Lower leg skin (tissue), 4 donors: Measurements from ENCODE around the gene SELENOI. TPM values are rescaled to one million over a fixed set of nuclear protein-coding genes. Genes with fewer than 3 reads are reported as not detected.
A peak's percentile ranks its signal among the peaks of the same experiment; 100 is the strongest.

Source experiments
- DNase-seq, 2 donors: peaks; one replicate each; pipeline ENCODE4 v3.0.0-alpha.2; 2019; ENCODE audit warnings: low spot score in 2 of 2
- H3K4me3 ChIP-seq: fragments of 200-600 bp; sonication (generic); 2 replicates; pipeline ENCODE4 v1.5.1; 2017; ENCODE audit warnings: mild to moderate bottlenecking, low read depth; ENCODE audit not compliant: poor library complexity, severe bottlenecking
- POLR2A ChIP-seq, 2 donors: fragments of 450-650 bp; IDR thresholded peaks; one replicate each; pipeline ENCODE4 v1.6.1; 2016 to 2017; ENCODE audit warnings: antibody characterized with exemption in 2 of 2, mild to moderate bottlenecking in 1 of 2, moderate library complexity in 1 of 2
- WGBS, 2 donors: methylation state at CpG; one replicate each; pipeline ENCODE4 v1.1.5; 2018; 5-methylcytosine and 5-hydroxymethylcytosine counted together
- intact Hi-C: fragments of 100-400 bp; cut with DNase I; formaldehyde crosslinking; loops from one replicate; pipeline ENCODE4 v1.15.0; 2023; ENCODE audit warnings: low total_unique reads
- total RNA-seq, 4 donors: library from RNA; depleted of rRNA; stranded (reverse); fragments of >200 nt; gene quantifications; one replicate each; pipeline ENCODE4 v1.1.0, GENCODE V29; 2016
- TF ChIP-seq, protein P1 (sequence below), 3 donors: fragments of 450-650 bp; IDR thresholded peaks; one replicate each; pipeline ENCODE4 v1.5.1; 2016; ENCODE audit warnings: antibody characterized with exemption in 3 of 3, mild to moderate bottlenecking in 3 of 3, moderate library complexity in 2 of 3

SELENOI gene, protein sequence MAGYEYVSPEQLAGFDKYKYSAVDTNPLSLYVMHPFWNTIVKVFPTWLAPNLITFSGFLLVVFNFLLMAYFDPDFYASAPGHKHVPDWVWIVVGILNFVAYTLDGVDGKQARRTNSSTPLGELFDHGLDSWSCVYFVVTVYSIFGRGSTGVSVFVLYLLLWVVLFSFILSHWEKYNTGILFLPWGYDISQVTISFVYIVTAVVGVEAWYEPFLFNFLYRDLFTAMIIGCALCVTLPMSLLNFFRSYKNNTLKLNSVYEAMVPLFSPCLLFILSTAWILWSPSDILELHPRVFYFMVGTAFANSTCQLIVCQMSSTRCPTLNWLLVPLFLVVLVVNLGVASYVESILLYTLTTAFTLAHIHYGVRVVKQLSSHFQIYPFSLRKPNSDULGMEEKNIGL
- total RNA-seq = 10 to 100 TPM; 24.7 to 34.3 (median 29.2) TPM

DNA sequence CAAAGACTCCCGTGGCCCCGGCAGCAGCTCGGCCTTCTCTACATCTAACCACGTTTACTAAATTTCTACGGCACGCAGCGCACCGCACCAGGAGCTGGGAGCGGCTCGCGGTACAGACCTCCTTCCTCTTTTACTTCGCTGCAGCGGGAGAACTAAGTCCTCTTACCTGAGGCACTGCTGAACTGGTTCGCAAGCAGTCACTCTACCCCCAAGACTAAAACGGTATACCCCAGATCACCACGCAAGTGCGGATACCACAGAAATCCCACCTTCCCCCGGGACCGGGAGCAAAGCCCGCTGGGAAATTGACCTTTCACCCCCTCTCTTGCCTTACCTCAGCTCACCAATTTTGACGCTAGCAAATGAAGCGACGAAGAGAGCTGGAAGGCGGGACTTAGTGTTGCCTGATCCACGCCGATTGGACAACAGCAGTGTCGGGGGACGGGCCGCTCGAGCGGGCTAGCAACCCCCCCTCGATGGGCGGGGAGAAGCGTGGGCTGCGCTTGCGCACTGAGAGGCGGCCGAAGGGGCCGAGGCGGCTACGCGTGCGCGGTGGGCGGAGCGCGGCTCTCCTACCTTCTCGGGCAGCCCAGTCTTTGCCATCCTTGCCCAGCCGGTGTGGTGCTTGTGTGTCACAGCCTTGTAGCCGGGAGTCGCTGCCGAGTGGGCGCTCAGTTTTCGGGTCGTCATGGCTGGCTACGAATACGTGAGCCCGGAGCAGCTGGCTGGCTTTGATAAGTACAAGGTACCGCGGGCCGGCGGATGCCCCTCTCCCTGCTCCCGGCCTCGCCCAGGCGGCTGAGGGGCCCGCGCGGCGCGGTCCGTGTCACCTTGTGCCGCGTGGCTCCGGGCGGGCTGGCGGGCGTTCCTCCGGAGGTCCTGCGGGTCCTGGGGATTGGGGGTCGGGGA lies at the start of gene SELENOI:
Gene SELENOI (plus strand): TSS at position 599 of the 909 bp plus-strand sequence. CDS start 90 bp downstream, at position 689.
- WGBS, 2 donors = 0 to 1% methylated on average over 64 to 67 of the region's 80 CpGs
- peak; percentile 99 to 100 for DNase-seq
- intact Hi-C loops = no loop called here
- TF ChIP-seq, protein P1, sequence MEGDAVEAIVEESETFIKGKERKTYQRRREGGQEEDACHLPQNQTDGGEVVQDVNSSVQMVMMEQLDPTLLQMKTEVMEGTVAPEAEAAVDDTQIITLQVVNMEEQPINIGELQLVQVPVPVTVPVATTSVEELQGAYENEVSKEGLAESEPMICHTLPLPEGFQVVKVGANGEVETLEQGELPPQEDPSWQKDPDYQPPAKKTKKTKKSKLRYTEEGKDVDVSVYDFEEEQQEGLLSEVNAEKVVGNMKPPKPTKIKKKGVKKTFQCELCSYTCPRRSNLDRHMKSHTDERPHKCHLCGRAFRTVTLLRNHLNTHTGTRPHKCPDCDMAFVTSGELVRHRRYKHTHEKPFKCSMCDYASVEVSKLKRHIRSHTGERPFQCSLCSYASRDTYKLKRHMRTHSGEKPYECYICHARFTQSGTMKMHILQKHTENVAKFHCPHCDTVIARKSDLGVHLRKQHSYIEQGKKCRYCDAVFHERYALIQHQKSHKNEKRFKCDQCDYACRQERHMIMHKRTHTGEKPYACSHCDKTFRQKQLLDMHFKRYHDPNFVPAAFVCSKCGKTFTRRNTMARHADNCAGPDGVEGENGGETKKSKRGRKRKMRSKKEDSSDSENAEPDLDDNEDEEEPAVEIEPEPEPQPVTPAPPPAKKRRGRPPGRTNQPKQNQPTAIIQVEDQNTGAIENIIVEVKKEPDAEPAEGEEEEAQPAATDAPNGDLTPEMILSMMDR (IDR thresholded peaks at IDR 0.05) = no peak
- TF ChIP-seq POLR2A (IDR thresholded peaks at IDR 0.05) = peak in 1 of 2 donors; percentile 64
- peak within 1 kb of the TSS; percentile 78 for H3K4me3 ChIP-seq

DNA sequence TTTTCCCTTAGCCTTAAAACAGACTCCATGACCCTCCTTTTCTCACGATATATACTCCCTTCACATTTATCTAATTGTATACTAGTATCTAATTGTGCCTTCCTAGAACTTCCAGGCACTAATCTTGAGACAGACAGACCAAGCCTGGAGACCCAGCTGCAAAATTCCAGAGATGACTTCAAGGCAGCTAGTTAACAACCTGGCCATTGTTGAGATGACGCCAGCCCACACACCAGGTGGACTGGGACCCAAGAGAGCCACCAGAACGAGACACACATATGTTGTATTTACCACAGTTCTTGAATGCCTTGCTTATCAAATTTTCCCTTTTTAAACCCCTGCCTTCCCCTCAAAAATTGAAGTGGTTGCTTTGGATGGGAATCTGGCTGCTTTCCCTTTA lies 48.9 kb upstream of the SELENOI start:
- H3K4me3 ChIP-seq = no peak overlapping the region
- intact Hi-C loops = no loop called here
- TF ChIP-seq POLR2A (IDR thresholded peaks at IDR 0.05) = no peak
- TF ChIP-seq, protein P1 (IDR thresholded peaks at IDR 0.05) = no peak
- WGBS, 2 donors = 87 to 96% methylated on average over 3 of the region's 3 CpGs
- DNase-seq = no peak

DNA sequence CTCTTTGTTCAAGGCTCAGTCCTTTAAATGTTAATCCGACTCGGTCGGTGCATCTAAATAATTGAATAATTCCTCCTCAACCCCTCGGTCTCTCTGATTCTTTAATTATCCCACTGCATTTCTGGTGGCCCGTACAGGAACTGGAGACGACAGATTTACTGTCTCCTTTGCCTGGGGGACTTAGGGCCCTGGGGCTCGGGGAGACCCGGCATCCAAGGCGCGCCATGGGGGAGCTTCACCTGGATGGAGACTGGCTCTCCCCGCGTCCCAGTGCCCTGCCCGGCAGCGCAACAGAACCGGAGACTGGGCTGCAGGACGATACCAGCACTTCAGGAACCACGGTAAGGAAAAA lies 47.7 kb upstream of the SELENOI start:
- H3K4me3 ChIP-seq = no peak overlapping the region
- intact Hi-C loops = no loop called here
- DNase-seq = no peak
- no peak for TF ChIP-seq POLR2A (IDR thresholded peaks at IDR 0.05)
- TF ChIP-seq, protein P1 (IDR thresholded peaks at IDR 0.05) = no peak
- 17 to 27% methylated on average over 17 of the region's 17 CpGs for WGBS, 2 donors

DNA sequence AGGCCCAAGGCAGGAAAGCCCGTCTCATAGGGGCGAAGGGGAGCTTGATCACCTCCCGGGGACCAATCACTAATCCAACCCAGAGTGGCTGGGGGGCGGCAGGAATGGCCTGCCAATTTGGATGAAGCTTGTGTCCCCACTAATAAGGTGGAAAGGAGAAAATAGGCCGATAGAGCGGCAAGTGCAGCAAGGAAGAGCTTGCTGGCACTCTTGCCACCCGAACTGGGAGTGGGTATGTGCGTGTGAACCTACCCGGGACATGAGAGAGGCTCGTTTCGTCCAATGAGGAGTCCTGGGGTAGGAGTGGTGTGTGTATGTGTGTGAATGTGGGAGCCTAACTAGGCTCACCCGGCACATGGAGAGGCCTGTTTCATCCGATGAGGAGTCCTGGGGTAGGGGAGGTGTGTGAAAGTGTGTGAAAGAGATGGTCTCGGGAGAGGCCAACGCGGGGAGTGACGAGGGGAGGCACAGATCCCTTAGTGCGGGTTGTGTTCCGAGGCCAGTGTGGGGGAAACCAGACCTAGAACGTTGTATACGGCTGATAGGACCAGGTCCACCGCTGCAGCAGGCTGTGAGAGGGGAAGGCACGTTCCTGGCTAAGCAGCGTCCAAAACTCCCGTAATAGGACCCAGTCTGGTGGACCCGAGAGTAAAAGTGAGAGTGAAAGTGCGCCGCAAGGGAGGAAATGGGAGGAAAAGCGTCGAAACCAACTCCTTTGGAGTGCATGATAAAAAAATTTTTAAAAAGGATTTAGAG lies 47.1 kb upstream of the SELENOI start:
- DNase-seq = peak; percentile 47 to 88
- intact Hi-C loops = no loop called here

More for the DNA sequence above, 47.1 kb upstream of the SELENOI start:
- WGBS, 2 donors = 1 to 3% methylated on average over 30 of the region's 30 CpGs
- TF ChIP-seq POLR2A (IDR thresholded peaks at IDR 0.05) = no peak
- TF ChIP-seq, protein P1 (IDR thresholded peaks at IDR 0.05) = no peak
- peak overlapping the region; percentile 16 for H3K4me3 ChIP-seq
